Measurements from ENCODE around the gene SRCIN1. TPM values are rescaled to one million over a fixed set of nuclear protein-coding genes. Genes with fewer than 3 reads are reported as not detected.

Gene SRCIN1
- total RNA-seq, 1 experiment from 2014 or later = 16.7 TPM

GRCh38 chr17:38564254-38564837 lies 41.4 kb downstream of the SRCIN1 start:
- H3K4me2 ChIP-seq = no peak overlapping the region
- H3K4me1 ChIP-seq (replicated peaks; ENCODE audit: insufficient read depth) = peaks cover 10% of the 10 kb centered on the region
- no peaks in the 10 kb centered on the region for H3K79me2 ChIP-seq (ENCODE audit: low read depth)
- H4K20me1 ChIP-seq (ENCODE audit: insufficient read depth) = peaks cover 12% of the 10 kb centered on the region
- no peak overlapping the region for H2AFZ ChIP-seq
- no peaks in the 10 kb centered on the region for H3K36me3 ChIP-seq (ENCODE audit: low read depth)
- no peaks in the 10 kb centered on the region for H3K27me3 ChIP-seq (ENCODE audit: insufficient read depth, low read depth)
- H3K4me3 ChIP-seq = no peak overlapping the region
- BruUV-seq (replicated peaks) = no TSS peak
- TF ChIP-seq CTCF (conservative IDR thresholded peaks at IDR 0.05) = no peak
- ChIA-PET POLR2A (ENCODE audit: unreplicated experiment) (no interaction called here), CTCF (interaction anchor here (1.0 kb wide), 1 partner anchor 80 kb away, joined by 3 read pairs; no protein-coding TSS in a partner anchor)
- intact Hi-C loops (cut with micrococcal nuclease; ENCODE audit: unreplicated experiment) = no loop called here
- H3K9me2 ChIP-seq (ENCODE audit: insufficient read depth) = no peaks in the 10 kb centered on the region
- H3K27ac ChIP-seq = no peak overlapping the region
- no peak for DNase-seq
- no peaks in the 10 kb centered on the region for H3K9me3 ChIP-seq (ENCODE audit: insufficient read depth, low read depth)
- H3F3A ChIP-seq (ENCODE audit: insufficient read depth, low read depth) = peaks cover 19% of the 10 kb centered on the region; the same call in 1 of the 2 replicates

GRCh38 chr17:38563362-38564253 lies 42.1 kb downstream of the SRCIN1 start:
- no peaks in the 10 kb centered on the region for H3K9me3 ChIP-seq (ENCODE audit: insufficient read depth, low read depth)
- intact Hi-C loops (cut with micrococcal nuclease; ENCODE audit: unreplicated experiment) = no loop called here
- H3K27me3 ChIP-seq (ENCODE audit: insufficient read depth, low read depth) = no peaks in the 10 kb centered on the region
- BruUV-seq (replicated peaks) = no TSS peak
- peaks cover 16% of the 10 kb centered on the region for H3K4me1 ChIP-seq (replicated peaks; ENCODE audit: insufficient read depth)
- no peak overlapping the region for H2AFZ ChIP-seq
- no peak for DNase-seq
- no peak overlapping the region for H3K4me3 ChIP-seq
- peaks cover 12% of the 10 kb centered on the region for H4K20me1 ChIP-seq (ENCODE audit: insufficient read depth)
- H3F3A ChIP-seq (ENCODE audit: insufficient read depth, low read depth) = peaks cover 26% of the 10 kb centered on the region; the same call in 1 of the 2 replicates
- H3K27ac ChIP-seq = no peak overlapping the region
- POLR2A ChIA-PET (ENCODE audit: unreplicated experiment) = no interaction called here
- CTCF ChIA-PET = interaction anchor here (1.0 kb wide), 1 partner anchor 79 kb away, joined by 3 read pairs; no protein-coding TSS in a partner anchor
- H3K79me2 ChIP-seq (ENCODE audit: low read depth) = no peaks in the 10 kb centered on the region
- H3K36me3 ChIP-seq (ENCODE audit: low read depth) = no peaks in the 10 kb centered on the region
- TF ChIP-seq CTCF (conservative IDR thresholded peaks at IDR 0.05) (no peak), EZH2 (IDR thresholded peaks at IDR 0.05; ENCODE audit: low read depth) (no peak)
- H3K4me2 ChIP-seq = no peak overlapping the region
- H3K9me2 ChIP-seq (ENCODE audit: insufficient read depth) = no peaks in the 10 kb centered on the region

GRCh38 chr17:38562903-38563302 lies 42.8 kb downstream of the SRCIN1 start:
- H3K27ac ChIP-seq = no peak overlapping the region
- peaks cover 28% of the 10 kb centered on the region; the same call in 1 of the 2 replicates for H3F3A ChIP-seq (ENCODE audit: insufficient read depth, low read depth)
- H3K79me2 ChIP-seq (ENCODE audit: low read depth) = no peaks in the 10 kb centered on the region
- H3K36me3 ChIP-seq (ENCODE audit: low read depth) = no peaks in the 10 kb centered on the region
- intact Hi-C loops (cut with micrococcal nuclease; ENCODE audit: unreplicated experiment) = no loop called here
- no TSS peak for BruUV-seq (replicated peaks)
- no peak for TF ChIP-seq CTCF (conservative IDR thresholded peaks at IDR 0.05)
- TF ChIP-seq EZH2 (IDR thresholded peaks at IDR 0.05; ENCODE audit: low read depth) = no peak
- no peak overlapping the region for H3K4me2 ChIP-seq
- no peaks in the 10 kb centered on the region for H3K9me2 ChIP-seq (ENCODE audit: insufficient read depth)
- no peaks in the 10 kb centered on the region for H3K9me3 ChIP-seq (ENCODE audit: insufficient read depth, low read depth)
- H2AFZ ChIP-seq = no peak overlapping the region
- peaks cover 12% of the 10 kb centered on the region for H4K20me1 ChIP-seq (ENCODE audit: insufficient read depth)
- CTCF ChIA-PET = no interaction called here
- POLR2A ChIA-PET (ENCODE audit: unreplicated experiment) = no interaction called here
- H3K4me1 ChIP-seq (replicated peaks; ENCODE audit: insufficient read depth) = peaks cover 17% of the 10 kb centered on the region
- no peak overlapping the region for H3K4me3 ChIP-seq
- no peaks in the 10 kb centered on the region for H3K27me3 ChIP-seq (ENCODE audit: insufficient read depth, low read depth)
- no peak for DNase-seq

Measured in PC-9 (cell line).